AG04449 (cell line): ENCODE data around the gene CTSZ.
"Not testable (repeated sequence)": the region's sequence is repeated elsewhere in the genome, so short reads cannot be mapped to it uniquely, and the experiment has no call there.

ENCODE experiments used
- CTCF ChIA-PET: fragments of 350-600 bp; formaldehyde crosslinking; extraction: SDS; loops from one replicate; lab custom pipeline; 2021; ENCODE audit warnings: antibody characterized with exemption; lab: Yijun Ruan, JAX
- POLR2A ChIA-PET: fragments of 400-600, 350-600 bp; formaldehyde crosslinking; extraction: SDS; loops from one replicate; lab custom pipeline; 2020; ENCODE audit warnings: antibody characterized with exemption, inconsistent platforms; lab: Yijun Ruan, JAX
- DNase-seq: peaks from one replicate; pipeline ENCODE4 v3.0.0-alpha.2; 2010; ENCODE audit warnings: low read depth, low spot score
- H3K4me3 ChIP-seq: 2 replicates; pipeline ENCODE4 v1.5.1; 2011; ENCODE audit warnings: low read depth, mild to moderate bottlenecking, control low read depth, low read length
- CTCF ChIP-seq: IDR thresholded peaks from one replicate; pipeline ENCODE4 v1.5.1; 2011; ENCODE audit warnings: mild to moderate bottlenecking, moderate library complexity, low read length, control low read depth, inconsistent platforms; ENCODE audit not compliant: insufficient read depth; ENCODE audit errors: missing control alignments

Gene CTSZ

GRCh38 chr20:58986286-58986967, 20.6 kb downstream of the CTSZ start:
- CTCF ChIA-PET, result interaction anchor here (0.9 kb wide), 1 partner anchor 471 kb away, joined by 3 read pairs; no protein-coding TSS in a partner anchor
- no peak for TF ChIP-seq CTCF
- no peak for DNase-seq
- no peak overlapping the region for H3K4me3 ChIP-seq
- POLR2A ChIA-PET, result interaction anchor here (0.6 to 0.7 kb wide), 2 partner anchors 93 to 100 kb away, joined by 3 read pairs; no protein-coding TSS in a partner anchor

DNA sequence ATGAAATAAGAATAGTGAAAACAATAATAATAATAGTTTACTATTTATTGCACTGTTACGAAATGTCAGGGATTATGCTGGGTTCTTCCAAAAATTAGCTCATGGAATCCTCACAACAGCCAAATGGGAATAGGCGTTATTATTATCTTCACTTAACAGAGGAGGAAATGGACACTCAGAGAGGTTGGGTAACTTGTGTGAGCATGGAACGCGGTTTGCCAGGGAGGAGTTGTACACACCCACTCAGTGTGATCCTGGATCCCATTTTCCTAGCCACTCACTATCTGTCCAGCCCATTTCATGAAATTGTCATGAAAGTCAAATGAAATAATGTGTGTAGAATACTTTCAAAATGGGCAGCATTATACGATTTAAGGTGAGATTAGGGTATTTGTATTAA, 21.4 kb downstream of the CTSZ start:
- no peak overlapping the region for H3K4me3 ChIP-seq
- TF ChIP-seq CTCF, result no peak
- DNase-seq, result no peak
- ChIA-PET CTCF (no interaction called here), POLR2A (interaction anchor here (0.6 kb wide), 1 partner anchor 101 kb away, joined by 3 read pairs; no protein-coding TSS in a partner anchor)

GRCh38 chr20:58984691-58985090, 22.4 kb downstream of the CTSZ start:
- DNase-seq, result no peak
- ChIA-PET POLR2A (no interaction called here), CTCF (interaction anchor here (1.0 kb wide), 1 partner anchor 24 kb away, joined by 3 read pairs; no protein-coding TSS in a partner anchor)
- TF ChIP-seq CTCF, result no peak
- H3K4me3 ChIP-seq, result no peak overlapping the region

- ChIA-PET POLR2A (interaction anchor here (0.6 kb wide), 1 partner anchor 16 kb away, joined by 3 read pairs; no protein-coding TSS in a partner anchor), CTCF (interaction anchor here (3.0 kb wide), 1 partner anchor 113 kb away, joined by 13 read pairs; no protein-coding TSS in a partner anchor)
- H3K4me3 ChIP-seq, result not testable (repeated sequence)
Observed at GRCh38 chr20:58983115-58983468, 24.0 kb downstream of the CTSZ start.

GRCh38 chr20:58982406-58983114, 24.5 kb downstream of the CTSZ start:
- peak overlapping the region; percentile 74 for H3K4me3 ChIP-seq
- ChIA-PET POLR2A (interaction anchor here (0.6 to 1.0 kb wide), 3 partner anchors 11 to 93 kb away, joined by 3 read pairs; no protein-coding TSS in a partner anchor), CTCF (interaction anchor here (0.9 to 3.0 kb wide), 2 partner anchors 106 to 113 kb away, joined by 3 to 13 read pairs; no protein-coding TSS in a partner anchor)

More at GRCh38 chr20:58983115-58983468, 24.0 kb downstream of the CTSZ start:
- not testable (repeated sequence) for DNase-seq

More at GRCh38 chr20:58982406-58983114, 24.5 kb downstream of the CTSZ start:
- TF ChIP-seq CTCF, result no peak
- DNase-seq, result no peak
